IPS-18c (cell line): ENCODE measurements around the gene CLK2.

Source experiments
- H3K4me3 ChIP-seq: 2 replicates; pipeline ENCODE4 v1.7.0; 2013; ENCODE audit warnings: low read depth, mild to moderate bottlenecking, low read length, moderate library complexity; ENCODE audit not compliant: insufficient read depth
- H3K9me3 ChIP-seq: one replicate; pipeline ENCODE4 v1.6.1; 2013; ENCODE audit warnings: mild to moderate bottlenecking, low read length, moderate library complexity; ENCODE audit not compliant: control insufficient read depth, insufficient read depth

CLK2 gene

GRCh38 chr1:155279268-155279667, 6.0 kb upstream of the CLK2 start:
- no peaks in the 10 kb centered on the region for H3K9me3 ChIP-seq
- H3K4me3 ChIP-seq: peak overlapping the region; percentile 20; the same call in 1 of the 2 replicates

- Histone ChIP-seq H3K4me3 (no peak overlapping the region; the same call in 1 of the 2 replicates), H3K9me3 (no peaks in the 10 kb centered on the region)
Measured at GRCh38 chr1:155278689-155279160, 5.4 kb upstream of the CLK2 start.

- no peaks in the 10 kb centered on the region for H3K9me3 ChIP-seq
- H3K4me3 ChIP-seq: peak overlapping the region; percentile 81
Measured at GRCh38 chr1:155277902-155278688, 4.8 kb upstream of the CLK2 start.

- H3K4me3 ChIP-seq: peak within 1 kb of the TSS; percentile 81
Measured at GRCh38 chr1:155277070-155277901, 4.0 kb upstream of the CLK2 start, which contains the start of gene HCN3. HCN3 (plus strand) TSS chr1:155277463; CDS start chr1:155277591, 128 bp downstream.

GRCh38 chr1:155272466-155273342, 600 bp downstream of the CLK2 start:
- Histone ChIP-seq H3K9me3 (no peaks in the 10 kb centered on the region), H3K4me3 (peak overlapping the region; percentile 81)

More at GRCh38 chr1:155277070-155277901, 4.0 kb upstream of the CLK2 start, which contains the start of gene HCN3:
- no peaks in the 10 kb centered on the region for H3K9me3 ChIP-seq

GRCh38 chr1:155269381-155269780, 3.9 kb downstream of the CLK2 start:
- Histone ChIP-seq H3K9me3 (no peaks in the 10 kb centered on the region), H3K4me3 (no peak overlapping the region)

- Histone ChIP-seq H3K4me3 (no peak overlapping the region), H3K9me3 (no peaks in the 10 kb centered on the region)
Measured at GRCh38 chr1:155268630-155269029, 4.7 kb downstream of the CLK2 start.

- Histone ChIP-seq H3K4me3 (no peak overlapping the region), H3K9me3 (no peaks in the 10 kb centered on the region)
Measured at GRCh38 chr1:155267373-155267772, 5.9 kb downstream of the CLK2 start.

GRCh38 chr1:155266553-155266952, 6.8 kb downstream of the CLK2 start:
- H3K4me3 ChIP-seq: no peak overlapping the region
- no peaks in the 10 kb centered on the region for H3K9me3 ChIP-seq

- Histone ChIP-seq H3K9me3 (no peaks in the 10 kb centered on the region), H3K4me3 (no peak overlapping the region)
Measured at GRCh38 chr1:155263067-155263466, 10.2 kb downstream of the CLK2 start.

GRCh38 chr1:155261852-155262673, 11.2 kb downstream of the CLK2 start, which contains the start of gene SCAMP3:
SCAMP3 (minus strand) TSS chr1:155262360; CDS start chr1:155262151, 209 bp downstream.
- Histone ChIP-seq H3K9me3 (no peaks in the 10 kb centered on the region), H3K4me3 (peak within 1 kb of the TSS; percentile 67)

GRCh38 chr1:155261493-155261851, 11.8 kb downstream of the CLK2 start:
- peak overlapping the region; percentile 67 for H3K4me3 ChIP-seq

GRCh38 chr1:155260276-155260675, 13.0 kb downstream of the CLK2 start:
- H3K9me3 ChIP-seq: no peaks in the 10 kb centered on the region
- H3K4me3 ChIP-seq: no peak overlapping the region

More at GRCh38 chr1:155261493-155261851, 11.8 kb downstream of the CLK2 start:
- no peaks in the 10 kb centered on the region for H3K9me3 ChIP-seq

- peak overlapping the region; percentile 78; the same call in 1 of the 2 replicates for H3K4me3 ChIP-seq
- no peaks in the 10 kb centered on the region for H3K9me3 ChIP-seq
Measured at GRCh38 chr1:155256058-155256852, 17.0 kb downstream of the CLK2 start.

- peak within 1 kb of the TSS; percentile 78 for H3K4me3 ChIP-seq
- H3K9me3 ChIP-seq: peaks cover 2% of the 10 kb centered on the region
Measured at GRCh38 chr1:155255243-155256007, 17.9 kb downstream of the CLK2 start, which contains the start of gene ENTREP3. ENTREP3 (minus strand) TSS chr1:155255483; CDS start chr1:155254877, 606 bp downstream.
